Gastroesophageal sphincter (tissue), 3 donors: Measurements from ENCODE around the gene YAP1.

ENCODE experiments used
- CTCF ChIP-seq, 4 experiments: fragments of 200-600 bp in 2 of 4; fragments of 450-650 bp in 2 of 4; sonication (generic) in 1 of 4; IDR thresholded peaks; one replicate each; pipeline ENCODE4 v1.5.1; 2017 to 2019; ENCODE audit warnings: antibody characterized with exemption in 4 of 4, mild to moderate bottlenecking in 2 of 4, moderate library complexity in 2 of 4
- EP300 ChIP-seq: sonication (generic); formaldehyde crosslinking; IDR thresholded peaks from one replicate; pipeline ENCODE4 v1.6.1; 2017; ENCODE audit warnings: antibody characterized with exemption, mild to moderate bottlenecking
- POLR2A ChIP-seq, 2 donors: fragments of 450-650 bp; IDR thresholded peaks; one replicate each; pipeline ENCODE4 v1.6.1; 2017; ENCODE audit warnings: antibody characterized with exemption in 2 of 2, mild to moderate bottlenecking in 2 of 2, moderate library complexity in 1 of 2
- POLR2AphosphoS5 ChIP-seq: sonication (generic); formaldehyde crosslinking; IDR thresholded peaks from one replicate; pipeline ENCODE4 v1.6.1; 2017; ENCODE audit warnings: antibody characterized with exemption

- no peak for TF ChIP-seq POLR2A (IDR thresholded peaks at IDR 0.05)
- no peak for TF ChIP-seq CTCF (IDR thresholded peaks at IDR 0.05)
- TF ChIP-seq POLR2AphosphoS5: no peak
- no peak for TF ChIP-seq EP300
These were observed 113.6 kb downstream of the YAP1 start for GRCh38 chr11:102223859-102224258.
